ENCODE measurements around the gene CYP19A1.

Gene CYP19A1

GRCh38 chr15:51205050-51205975 lies 133.1 kb downstream of the CYP19A1 start:
- Mint-ChIP-seq H3K27ac (no peak overlapping the region), H3K27me3 (ENCODE audit: low read depth) (peaks cover 15% of the 10 kb centered on the region), H3K4me1 (no peaks in the 10 kb centered on the region), H3K9me3 (no peaks in the 10 kb centered on the region), H3K4me3 (no peak overlapping the region), H3K36me3 (ENCODE audit: low read depth) (no peaks in the 10 kb centered on the region)
- TF ChIP-seq, protein P1, sequence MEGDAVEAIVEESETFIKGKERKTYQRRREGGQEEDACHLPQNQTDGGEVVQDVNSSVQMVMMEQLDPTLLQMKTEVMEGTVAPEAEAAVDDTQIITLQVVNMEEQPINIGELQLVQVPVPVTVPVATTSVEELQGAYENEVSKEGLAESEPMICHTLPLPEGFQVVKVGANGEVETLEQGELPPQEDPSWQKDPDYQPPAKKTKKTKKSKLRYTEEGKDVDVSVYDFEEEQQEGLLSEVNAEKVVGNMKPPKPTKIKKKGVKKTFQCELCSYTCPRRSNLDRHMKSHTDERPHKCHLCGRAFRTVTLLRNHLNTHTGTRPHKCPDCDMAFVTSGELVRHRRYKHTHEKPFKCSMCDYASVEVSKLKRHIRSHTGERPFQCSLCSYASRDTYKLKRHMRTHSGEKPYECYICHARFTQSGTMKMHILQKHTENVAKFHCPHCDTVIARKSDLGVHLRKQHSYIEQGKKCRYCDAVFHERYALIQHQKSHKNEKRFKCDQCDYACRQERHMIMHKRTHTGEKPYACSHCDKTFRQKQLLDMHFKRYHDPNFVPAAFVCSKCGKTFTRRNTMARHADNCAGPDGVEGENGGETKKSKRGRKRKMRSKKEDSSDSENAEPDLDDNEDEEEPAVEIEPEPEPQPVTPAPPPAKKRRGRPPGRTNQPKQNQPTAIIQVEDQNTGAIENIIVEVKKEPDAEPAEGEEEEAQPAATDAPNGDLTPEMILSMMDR (IDR thresholded peaks at IDR 0.05; ENCODE audit: unreplicated experiment in 3 of 3) = no peak

DNA sequence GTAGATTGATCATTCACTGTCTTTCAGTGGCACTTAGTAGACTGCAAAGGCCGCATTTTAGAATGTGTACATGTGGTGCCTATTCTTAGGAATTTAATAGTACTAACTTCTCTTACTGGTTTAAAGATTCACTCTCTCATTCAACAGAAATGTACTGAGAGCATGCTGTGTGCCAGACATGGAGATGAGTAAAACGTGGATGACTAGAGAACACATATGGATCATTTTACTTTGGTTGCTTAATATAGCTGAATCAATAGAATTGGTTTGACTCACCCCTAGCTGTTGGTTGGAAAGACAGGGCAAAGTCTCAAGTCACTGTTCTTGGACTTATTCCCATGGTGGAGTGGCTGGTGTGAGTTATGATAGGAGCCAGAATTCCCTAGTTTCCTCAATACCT lies 134.6 kb downstream of the CYP19A1 start:
- H3K27ac Mint-ChIP-seq = no peak overlapping the region
- TF ChIP-seq, protein P1 (IDR thresholded peaks at IDR 0.05; ENCODE audit: unreplicated experiment in 3 of 3) = no peak
- H3K27me3 Mint-ChIP-seq (ENCODE audit: low read depth) = peaks cover 12% of the 10 kb centered on the region
- no peaks in the 10 kb centered on the region for H3K9me3 Mint-ChIP-seq
- no peaks in the 10 kb centered on the region for H3K36me3 Mint-ChIP-seq (ENCODE audit: low read depth)
- no peaks in the 10 kb centered on the region for H3K4me1 Mint-ChIP-seq
- no peak overlapping the region for H3K4me3 Mint-ChIP-seq

GRCh38 chr15:51202783-51203182 lies 135.6 kb downstream of the CYP19A1 start:
- Mint-ChIP-seq H3K4me3 (no peak overlapping the region), H3K27ac (no peak overlapping the region), H3K36me3 (ENCODE audit: low read depth) (no peaks in the 10 kb centered on the region), H3K27me3 (ENCODE audit: low read depth) (peaks cover 12% of the 10 kb centered on the region), H3K9me3 (no peaks in the 10 kb centered on the region), H3K4me1 (no peaks in the 10 kb centered on the region)
- TF ChIP-seq, protein P1 (IDR thresholded peaks at IDR 0.05; ENCODE audit: unreplicated experiment in 3 of 3) = no peak

DNA sequence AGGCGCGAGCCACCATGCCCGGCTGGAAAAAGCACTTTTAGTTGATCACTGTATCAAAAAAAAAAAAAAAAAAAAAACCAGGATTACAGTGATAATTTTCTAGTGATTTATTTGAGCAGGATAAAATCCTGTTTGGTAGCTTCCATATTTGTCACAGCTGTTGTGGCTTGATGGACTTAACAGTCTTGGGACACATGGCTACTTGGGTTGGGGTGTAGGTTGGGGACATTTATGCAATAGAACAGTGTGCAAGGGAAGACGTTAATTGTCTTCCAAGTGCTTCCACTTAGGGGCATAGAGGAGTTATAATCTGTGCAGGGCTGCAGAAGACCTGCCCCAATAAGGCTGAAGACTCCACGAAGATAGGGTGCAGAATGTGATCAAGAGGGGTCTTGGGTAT lies 136.8 kb downstream of the CYP19A1 start:
- H3K4me3 Mint-ChIP-seq = no peak overlapping the region
- no peak overlapping the region for H3K27ac Mint-ChIP-seq
- no peaks in the 10 kb centered on the region for H3K9me3 Mint-ChIP-seq
- H3K27me3 Mint-ChIP-seq (ENCODE audit: low read depth) = peaks cover 23% of the 10 kb centered on the region
- no peaks in the 10 kb centered on the region for H3K36me3 Mint-ChIP-seq (ENCODE audit: low read depth)
- TF ChIP-seq, protein P1 (IDR thresholded peaks at IDR 0.05; ENCODE audit: unreplicated experiment in 3 of 3) = no peak
- H3K4me1 Mint-ChIP-seq = no peaks in the 10 kb centered on the region

DNA sequence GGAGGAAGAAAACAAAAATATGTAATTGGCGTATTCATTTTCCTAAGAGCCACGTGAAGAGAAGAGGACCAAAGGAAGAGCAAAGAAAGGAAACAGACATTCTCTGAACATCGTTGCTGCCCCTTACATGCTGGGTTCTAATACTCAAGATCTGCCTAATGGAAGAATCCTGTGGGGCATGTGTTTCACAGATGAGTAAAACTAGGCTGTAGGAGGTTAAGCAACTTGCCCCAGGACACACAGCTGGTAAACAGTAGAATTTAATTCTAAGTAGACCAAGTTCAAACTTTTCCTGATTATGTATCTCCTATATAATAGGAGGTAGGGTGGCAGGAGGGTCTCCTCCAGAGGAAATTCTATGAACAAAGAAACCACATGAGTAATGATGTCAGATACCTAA lies 137.6 kb downstream of the CYP19A1 start:
- Mint-ChIP-seq H3K9me3 (no peaks in the 10 kb centered on the region), H3K27ac (no peak overlapping the region), H3K36me3 (ENCODE audit: low read depth) (no peaks in the 10 kb centered on the region), H3K4me1 (no peaks in the 10 kb centered on the region), H3K4me3 (no peak overlapping the region), H3K27me3 (ENCODE audit: low read depth) (peaks cover 23% of the 10 kb centered on the region)
- TF ChIP-seq, protein P1 (IDR thresholded peaks at IDR 0.05; ENCODE audit: unreplicated experiment in 3 of 3) = no peak

GRCh38 chr15:51199541-51199940 lies 138.9 kb downstream of the CYP19A1 start:
- no peak overlapping the region for H3K4me3 Mint-ChIP-seq
- TF ChIP-seq, protein P1 (IDR thresholded peaks at IDR 0.05; ENCODE audit: unreplicated experiment in 3 of 3) = no peak
- H3K27ac Mint-ChIP-seq = no peak overlapping the region
- no peaks in the 10 kb centered on the region for H3K36me3 Mint-ChIP-seq (ENCODE audit: low read depth)
- H3K27me3 Mint-ChIP-seq (ENCODE audit: low read depth) = peaks cover 24% of the 10 kb centered on the region
- H3K4me1 Mint-ChIP-seq = no peaks in the 10 kb centered on the region
- no peaks in the 10 kb centered on the region for H3K9me3 Mint-ChIP-seq
